Kidney epithelial cell (primary cell): ENCODE results near the gene FBXW12. TPM values are rescaled to one million over a fixed set of nuclear protein-coding genes. Genes with fewer than 3 reads are reported as not detected.

Source experiments
- DNase-seq: peaks from one replicate; pipeline ENCODE4 v3.0.0-alpha.2; 2010; ENCODE audit warnings: low read depth
- H3K27me3 ChIP-seq: 2 replicates; pipeline ENCODE4 v1.6.0; 2011; ENCODE audit warnings: low read length; ENCODE audit not compliant: control insufficient read depth, insufficient read depth
- H3K36me3 ChIP-seq: 2 replicates; pipeline ENCODE4 v1.5.1; 2011; ENCODE audit warnings: low read length; ENCODE audit not compliant: control insufficient read depth, insufficient read depth
- H3K4me3 ChIP-seq: 2 replicates; pipeline ENCODE4 v1.5.1; 2011; ENCODE audit warnings: low read depth, mild to moderate bottlenecking, control low read depth, low read length
- total RNA-seq: library from RNA; depleted of rRNA; stranded (reverse); fragments of >200 nt; gene quantifications from 2 replicates; pipeline ENCODE4 v1.2.3, GENCODE V29; 2015
- TF ChIP-seq, protein P1 (sequence below): IDR thresholded peaks from 2 replicates; pipeline ENCODE4 v1.5.1; 2011; ENCODE audit warnings: mild to moderate bottlenecking, moderate library complexity, low read length, control low read depth, inconsistent platforms; ENCODE audit not compliant: insufficient read depth, poor library complexity, severe bottlenecking

Gene FBXW12
- total RNA-seq, 1 donor from 2014 or later = 0.46 TPM

GRCh38 chr3:48410205-48411040 is 38.4 kb downstream of the FBXW12 start:
- H3K4me3 ChIP-seq = no peak overlapping the region
- H3K36me3 ChIP-seq = peaks cover 16% of the 10 kb centered on the region
- TF ChIP-seq, protein P1, sequence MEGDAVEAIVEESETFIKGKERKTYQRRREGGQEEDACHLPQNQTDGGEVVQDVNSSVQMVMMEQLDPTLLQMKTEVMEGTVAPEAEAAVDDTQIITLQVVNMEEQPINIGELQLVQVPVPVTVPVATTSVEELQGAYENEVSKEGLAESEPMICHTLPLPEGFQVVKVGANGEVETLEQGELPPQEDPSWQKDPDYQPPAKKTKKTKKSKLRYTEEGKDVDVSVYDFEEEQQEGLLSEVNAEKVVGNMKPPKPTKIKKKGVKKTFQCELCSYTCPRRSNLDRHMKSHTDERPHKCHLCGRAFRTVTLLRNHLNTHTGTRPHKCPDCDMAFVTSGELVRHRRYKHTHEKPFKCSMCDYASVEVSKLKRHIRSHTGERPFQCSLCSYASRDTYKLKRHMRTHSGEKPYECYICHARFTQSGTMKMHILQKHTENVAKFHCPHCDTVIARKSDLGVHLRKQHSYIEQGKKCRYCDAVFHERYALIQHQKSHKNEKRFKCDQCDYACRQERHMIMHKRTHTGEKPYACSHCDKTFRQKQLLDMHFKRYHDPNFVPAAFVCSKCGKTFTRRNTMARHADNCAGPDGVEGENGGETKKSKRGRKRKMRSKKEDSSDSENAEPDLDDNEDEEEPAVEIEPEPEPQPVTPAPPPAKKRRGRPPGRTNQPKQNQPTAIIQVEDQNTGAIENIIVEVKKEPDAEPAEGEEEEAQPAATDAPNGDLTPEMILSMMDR = no peak
- no peaks in the 10 kb centered on the region for H3K27me3 ChIP-seq
- DNase-seq = no peak

- DNase-seq = no peak
- Histone ChIP-seq H3K36me3 (peaks cover 16% of the 10 kb centered on the region), H3K4me3 (no peak overlapping the region), H3K27me3 (no peaks in the 10 kb centered on the region)
- TF ChIP-seq, protein P1 = no peak
Observed at GRCh38 chr3:48411041-48411588, 39.1 kb downstream of the FBXW12 start.

DNA sequence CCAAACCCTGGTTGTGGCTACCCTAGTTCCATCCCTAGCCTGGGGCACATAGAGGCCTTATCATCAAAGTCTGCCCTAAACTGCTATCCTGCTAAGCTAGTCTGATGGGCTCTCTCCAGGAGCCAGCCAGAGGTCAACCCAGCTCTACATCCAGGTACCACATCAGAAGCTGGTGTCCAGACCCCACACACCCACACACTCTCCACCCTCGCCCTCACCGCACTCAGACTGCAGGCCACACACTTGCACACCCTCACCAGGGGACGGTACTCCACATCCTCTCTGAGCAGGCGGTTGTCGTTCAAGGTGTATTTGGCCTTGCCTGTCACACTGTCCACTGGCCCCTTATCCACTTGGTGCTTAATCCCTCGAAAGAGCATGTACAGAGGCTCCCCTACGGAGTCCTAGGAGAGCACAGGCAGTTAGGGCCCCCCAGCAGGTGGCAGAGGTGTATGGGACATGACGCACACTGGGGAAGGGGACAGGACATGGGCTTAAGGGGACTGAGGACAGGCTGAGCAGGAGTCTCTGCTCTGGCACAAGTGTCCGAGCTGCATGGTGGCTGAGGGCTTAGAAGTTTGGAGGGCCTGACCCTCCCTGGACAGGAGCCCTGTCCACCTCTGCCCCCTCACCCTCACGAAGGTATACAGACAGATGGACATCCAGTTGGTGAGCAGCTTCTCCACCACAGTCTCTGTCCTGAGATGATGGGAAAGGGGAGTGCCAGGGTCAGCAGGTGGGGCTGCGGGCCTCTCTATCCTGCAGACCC is 39.8 kb downstream of the FBXW12 start:
- no peak for DNase-seq
- H3K36me3 ChIP-seq = peaks cover 14% of the 10 kb centered on the region
- no peaks in the 10 kb centered on the region for H3K27me3 ChIP-seq

DNA sequence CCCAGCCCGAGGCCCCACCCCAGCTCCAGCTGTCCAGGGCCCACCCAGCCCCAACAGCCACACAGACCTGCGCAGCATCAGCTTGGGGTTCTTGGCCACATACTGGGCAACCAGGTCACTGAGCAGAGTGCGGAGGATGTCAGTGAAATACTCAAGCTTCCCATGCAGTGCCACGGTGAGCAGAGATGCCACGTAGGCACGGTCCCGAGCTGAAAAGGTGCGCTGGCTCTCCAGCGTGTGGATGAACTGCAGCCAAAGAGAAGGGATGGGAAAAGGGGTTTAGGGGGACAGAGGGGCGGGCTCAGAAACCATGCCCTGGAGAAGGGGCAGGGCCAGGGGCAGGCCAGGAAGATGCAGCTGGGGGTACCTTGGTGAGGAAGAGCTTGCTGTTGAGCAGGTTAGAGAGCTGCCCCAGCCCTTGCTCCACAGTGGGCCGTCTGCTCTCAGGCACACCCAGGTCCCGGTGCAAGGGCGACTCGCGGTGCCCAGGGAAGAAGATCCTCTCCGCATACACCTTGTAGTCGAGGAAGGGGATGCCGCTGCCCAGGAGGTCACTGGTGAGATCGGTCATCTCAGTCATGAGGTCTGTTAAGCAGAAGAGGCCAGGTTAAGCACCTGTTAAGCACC is 40.5 kb downstream of the FBXW12 start:
- no peak for DNase-seq
- H3K36me3 ChIP-seq = peaks cover 12% of the 10 kb centered on the region
- H3K27me3 ChIP-seq = no peaks in the 10 kb centered on the region
- TF ChIP-seq, protein P1 = no peak
- H3K4me3 ChIP-seq = no peak overlapping the region

More for the DNA sequence above, 39.8 kb downstream of the FBXW12 start:
- no peak overlapping the region for H3K4me3 ChIP-seq
- TF ChIP-seq, protein P1 = no peak

DNA sequence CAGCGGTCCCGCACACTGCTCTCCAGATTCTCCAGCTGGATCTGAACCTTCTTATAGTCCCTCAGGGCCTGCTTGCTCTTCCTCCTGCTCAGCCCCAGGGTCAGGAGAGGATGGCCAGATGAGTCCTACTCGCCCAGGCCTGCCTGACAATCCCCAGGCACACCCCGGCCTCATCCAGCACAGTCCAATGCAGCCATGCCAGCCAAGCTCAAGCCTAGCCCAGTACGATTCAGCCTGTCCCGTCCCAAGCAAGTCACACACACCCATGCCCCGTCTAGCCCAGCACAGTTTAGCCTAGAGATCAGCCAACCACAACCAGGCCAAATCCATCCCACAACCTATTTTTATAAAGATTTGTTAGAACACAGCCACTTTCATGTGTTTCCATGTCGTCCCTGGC is 41.1 kb downstream of the FBXW12 start:
- Histone ChIP-seq H3K36me3 (peaks cover 14% of the 10 kb centered on the region), H3K4me3 (no peak overlapping the region), H3K27me3 (no peaks in the 10 kb centered on the region)
- DNase-seq = no peak
- TF ChIP-seq, protein P1 = no peak
